ENCODE results near the gene CDR2L. TPM values are rescaled to one million over a fixed set of nuclear protein-coding genes. Genes with fewer than 3 reads are reported as not detected.

Gene CDR2L
- total and polyA plus RNA-seq, 8 donors = 4.4 to 78.8 (median 10.9) TPM

DNA sequence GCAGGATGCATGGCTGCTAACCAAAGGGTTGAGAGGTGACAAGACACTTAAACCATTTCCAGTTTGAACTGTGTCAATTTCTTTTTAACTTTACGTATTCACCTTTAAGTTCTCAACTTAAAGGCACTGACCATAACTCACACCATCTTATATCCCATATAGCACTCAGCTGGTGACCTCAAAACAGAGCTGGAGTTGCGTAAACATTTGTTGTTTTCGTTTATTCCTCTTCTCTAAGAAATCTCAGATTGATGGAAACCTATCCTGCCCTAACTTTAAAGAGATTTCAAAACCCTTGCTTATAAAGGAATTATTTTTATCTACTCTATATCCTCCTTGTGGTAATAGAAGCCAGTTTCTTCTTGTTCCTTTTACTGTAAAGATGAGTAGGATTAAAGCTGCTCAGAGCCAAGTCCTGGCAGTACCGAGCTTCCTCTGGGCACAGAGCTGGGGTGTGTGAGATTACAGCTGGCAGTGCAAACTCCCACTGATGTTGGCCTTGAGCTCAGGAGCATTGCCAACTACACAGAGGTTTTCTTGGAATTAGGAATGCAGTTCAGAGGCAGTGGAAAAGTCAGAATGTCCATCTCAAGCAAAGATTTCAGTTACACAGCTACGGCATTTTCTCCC lies 60.9 kb downstream of the CDR2L start:
- Histone ChIP-seq H3K36me3 (peaks cover 9 to 42% (median 39%) of the 10 kb centered on the region in 4 donors), H3K4me3 (peak overlapping the region; percentile 79 to 96 (median 94)), H3K27me3 (no peaks in the 10 kb centered on the region), H3K9me3 (no peaks in the 10 kb centered on the region), H3K27ac (peak overlapping the region in 4 of 5 donors; percentile 96 to 99 (median 97)), H3K4me1 (peaks cover 20 to 44% (median 33%) of the 10 kb centered on the region in 4 donors)
- DNase-seq = peak; percentile 41 to 54
- WGBS, 5 donors = 22 to 27% (median 22%) methylated on average over 5 of the region's 5 CpGs
- TF ChIP-seq POLR2AphosphoS5 (IDR thresholded peaks at IDR 0.05) (peak in 1 of 3 donors; percentile 13), POLR2A (IDR thresholded peaks at IDR 0.05) (no peak), EP300 (IDR thresholded peaks at IDR 0.05) (no peak)
- TF ChIP-seq, protein P1, sequence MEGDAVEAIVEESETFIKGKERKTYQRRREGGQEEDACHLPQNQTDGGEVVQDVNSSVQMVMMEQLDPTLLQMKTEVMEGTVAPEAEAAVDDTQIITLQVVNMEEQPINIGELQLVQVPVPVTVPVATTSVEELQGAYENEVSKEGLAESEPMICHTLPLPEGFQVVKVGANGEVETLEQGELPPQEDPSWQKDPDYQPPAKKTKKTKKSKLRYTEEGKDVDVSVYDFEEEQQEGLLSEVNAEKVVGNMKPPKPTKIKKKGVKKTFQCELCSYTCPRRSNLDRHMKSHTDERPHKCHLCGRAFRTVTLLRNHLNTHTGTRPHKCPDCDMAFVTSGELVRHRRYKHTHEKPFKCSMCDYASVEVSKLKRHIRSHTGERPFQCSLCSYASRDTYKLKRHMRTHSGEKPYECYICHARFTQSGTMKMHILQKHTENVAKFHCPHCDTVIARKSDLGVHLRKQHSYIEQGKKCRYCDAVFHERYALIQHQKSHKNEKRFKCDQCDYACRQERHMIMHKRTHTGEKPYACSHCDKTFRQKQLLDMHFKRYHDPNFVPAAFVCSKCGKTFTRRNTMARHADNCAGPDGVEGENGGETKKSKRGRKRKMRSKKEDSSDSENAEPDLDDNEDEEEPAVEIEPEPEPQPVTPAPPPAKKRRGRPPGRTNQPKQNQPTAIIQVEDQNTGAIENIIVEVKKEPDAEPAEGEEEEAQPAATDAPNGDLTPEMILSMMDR (IDR thresholded peaks at IDR 0.05) = no peak
- intact Hi-C loops (cut with DNase I; ENCODE audit: low total_unique reads) = no loop called here

DNA sequence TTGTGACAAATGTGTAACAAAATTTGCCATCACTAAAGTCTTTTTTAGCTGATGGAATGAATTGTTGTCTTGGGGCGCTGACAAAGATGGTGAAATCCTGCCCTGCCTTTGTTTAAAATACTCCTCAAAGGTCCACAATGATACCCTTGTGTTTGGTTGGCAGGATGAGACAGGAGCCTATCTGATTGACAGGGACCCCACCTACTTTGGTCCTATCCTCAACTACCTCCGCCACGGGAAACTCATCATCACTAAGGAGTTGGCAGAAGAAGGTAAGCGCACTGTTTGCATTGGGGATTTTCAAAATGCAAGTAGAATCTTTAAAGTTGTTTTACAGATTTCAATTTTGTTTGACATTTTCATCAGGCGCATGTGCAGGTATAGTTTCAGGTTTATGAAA lies 61.6 kb downstream of the CDR2L start:
- no peak for DNase-seq
- H3K9me3 ChIP-seq = no peaks in the 10 kb centered on the region
- intact Hi-C loops (cut with DNase I; ENCODE audit: low total_unique reads) = no loop called here
- WGBS, 5 donors = 86 to 93% (median 90%) methylated on average over 5 of the region's 5 CpGs
- TF ChIP-seq, protein P1 (IDR thresholded peaks at IDR 0.05) = no peak
- TF ChIP-seq POLR2A (IDR thresholded peaks at IDR 0.05) (no peak), POLR2AphosphoS5 (IDR thresholded peaks at IDR 0.05) (no peak), EP300 (IDR thresholded peaks at IDR 0.05) (no peak)
- no peak overlapping the region for H3K4me3 ChIP-seq
- peaks cover 15 to 49% (median 46%) of the 10 kb centered on the region in 4 donors for H3K36me3 ChIP-seq
- no peaks in the 10 kb centered on the region for H3K27me3 ChIP-seq
- peaks cover 20 to 44% (median 33%) of the 10 kb centered on the region in 4 donors for H3K4me1 ChIP-seq
- H3K27ac ChIP-seq = peak overlapping the region in 3 of 5 donors; percentile 96 to 98 (median 96)

- TF ChIP-seq POLR2AphosphoS5 (IDR thresholded peaks at IDR 0.05) = no peak
- no peak for TF ChIP-seq EP300 (IDR thresholded peaks at IDR 0.05)
- no peak for TF ChIP-seq POLR2A (IDR thresholded peaks at IDR 0.05)
- TF ChIP-seq, protein P1 (IDR thresholded peaks at IDR 0.05) = no peak
- DNase-seq = no peak
- H3K9me3 ChIP-seq = no peaks in the 10 kb centered on the region
- H3K4me1 ChIP-seq = peaks cover 20 to 40% (median 30%) of the 10 kb centered on the region in 4 donors
- no peak overlapping the region for H3K27ac ChIP-seq
- no peak overlapping the region for H3K4me3 ChIP-seq
- H3K27me3 ChIP-seq = no peaks in the 10 kb centered on the region
- intact Hi-C loops (cut with DNase I; ENCODE audit: low total_unique reads) = no loop called here
- peaks cover 16 to 55% (median 52%) of the 10 kb centered on the region in 4 donors for H3K36me3 ChIP-seq
Observed at GRCh38 chr17:75049706-75050105, 62.3 kb downstream of the CDR2L start.

DNA sequence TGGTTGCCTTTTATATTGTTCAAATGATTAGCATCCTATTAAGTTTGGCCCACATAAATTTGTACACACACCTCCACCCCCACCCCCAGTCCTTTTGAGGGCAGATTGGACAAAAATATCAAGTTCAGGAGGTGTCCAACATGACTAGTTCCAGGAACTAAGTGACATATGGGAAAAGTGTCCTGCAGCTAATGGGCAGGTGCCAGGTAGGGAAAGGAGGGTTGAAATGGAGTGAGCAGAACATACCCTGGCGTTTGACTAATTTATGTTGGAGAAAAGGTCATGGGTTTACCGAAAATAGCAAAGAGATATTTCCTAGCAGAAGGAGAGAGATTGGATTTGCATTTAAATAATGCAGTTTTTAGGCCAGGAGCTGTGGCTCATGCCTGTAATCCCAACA lies 64.5 kb downstream of the CDR2L start:
- 68 to 89% (median 76%) methylated on average over 2 of the region's 2 CpGs for WGBS, 5 donors
- TF ChIP-seq, protein P1 (IDR thresholded peaks at IDR 0.05) = no peak
- TF ChIP-seq POLR2AphosphoS5 (IDR thresholded peaks at IDR 0.05) (no peak), EP300 (IDR thresholded peaks at IDR 0.05) (no peak), POLR2A (IDR thresholded peaks at IDR 0.05) (no peak)
- H3K27me3 ChIP-seq = no peaks in the 10 kb centered on the region
- peaks cover 13 to 25% (median 17%) of the 10 kb centered on the region in 4 donors for H3K4me1 ChIP-seq
- no peaks in the 10 kb centered on the region for H3K9me3 ChIP-seq
- H3K27ac ChIP-seq = no peak overlapping the region
- H3K4me3 ChIP-seq = no peak overlapping the region
- intact Hi-C loops (cut with DNase I; ENCODE audit: low total_unique reads) = no loop called here
- peaks cover 21 to 77% (median 73%) of the 10 kb centered on the region in 4 donors for H3K36me3 ChIP-seq
- no peak for DNase-seq

Small RNA genes within 50 kb of the gene (small RNA-seq; reads per million reads assigned to genes)
- gene RN7SL573P (0 reads per million in 4 donors), gene RNU6-362P (0 reads per million in 4 donors)

Other genes starting within 250 kb of the CDR2L start
- 100 to 1,000 TPM in 2 of 5 donors, 10 to 100 TPM in 3; 14.9 to 152 (median 81.0) TPM for gene NHERF1, start 239.0 kb upstream of the CDR2L start, total RNA-seq
- 10 to 100 TPM; 76.8 to 92.5 (median 83.7) TPM for gene NHERF1, start 239.0 kb upstream of the CDR2L start, polyA plus RNA-seq
- 10 to 100 TPM; 15.8 to 33.5 (median 24.0) TPM for gene NAT9, start 211.3 kb upstream of the CDR2L start, total RNA-seq
- 10 to 100 TPM; 14.5 to 29.7 (median 19.7) TPM for gene NAT9, start 211.3 kb upstream of the CDR2L start, polyA plus RNA-seq
- under 1 TPM in 1 of 5 donors, not detected in 4; 0.55 TPM for gene GRIN2C, start 127.7 kb upstream of the CDR2L start, total RNA-seq
- under 1 TPM in 1 of 3 donors, not detected in 2; 0.33 TPM for gene GRIN2C, start 127.7 kb upstream of the CDR2L start, polyA plus RNA-seq
- 10 to 100 TPM in 3 of 5 donors, 1 to 10 TPM in 1, under 1 TPM in 1; 0.58 to 94.1 (median 15.4) TPM for gene FDXR, start 114.6 kb upstream of the CDR2L start, total RNA-seq
- gene FDXR, start 114.6 kb upstream of the CDR2L start, polyA plus RNA-seq = 10 to 100 TPM in 2 of 3 donors, 1 to 10 TPM in 1; 8.6 to 21.1 (median 12.5) TPM
- gene FADS6, start 94.0 kb upstream of the CDR2L start, total RNA-seq = 1 to 10 TPM in 1 of 5 donors, not detected in 4; 1.8 TPM
- gene FADS6, start 94.0 kb upstream of the CDR2L start, polyA plus RNA-seq = under 1 TPM in 1 of 3 donors, not detected in 2; 0.50 TPM
- gene USH1G, start 64.4 kb upstream of the CDR2L start, total RNA-seq = under 1 TPM in 1 of 5 donors, not detected in 4; 0.18 TPM
- gene USH1G, start 64.4 kb upstream of the CDR2L start, polyA plus RNA-seq = 1 to 10 TPM in 1 of 3 donors, not detected in 2; 1.0 TPM
- 1 to 10 TPM in 1 of 5 donors, not detected in 4; 3.2 TPM for gene OTOP2, start 63.4 kb upstream of the CDR2L start, total RNA-seq
- under 1 TPM in 1 of 3 donors, not detected in 2; 0.15 TPM for gene OTOP2, start 63.4 kb upstream of the CDR2L start, polyA plus RNA-seq
- gene OTOP3, start 51.7 kb upstream of the CDR2L start, total RNA-seq = under 1 TPM in 1 of 5 donors, not detected in 4; 0.18 TPM
- gene OTOP3, start 51.7 kb upstream of the CDR2L start, polyA plus RNA-seq = 1 to 10 TPM in 1 of 3 donors, not detected in 2; 2.6 TPM
- gene HID1, start 14.9 kb upstream of the CDR2L start, total RNA-seq = 100 to 1,000 TPM in 2 of 5 donors, 10 to 100 TPM in 3; 36.5 to 304 (median 94.5) TPM
- 10 to 100 TPM; 52.7 to 85.2 (median 69.5) TPM for gene HID1, start 14.9 kb upstream of the CDR2L start, polyA plus RNA-seq
- gene MRPL58, start 25.0 kb downstream of the CDR2L start, total RNA-seq = 10 to 100 TPM in 4 of 5 donors, 1 to 10 TPM in 1; 6.7 to 69.0 (median 29.2) TPM
- gene MRPL58, start 25.0 kb downstream of the CDR2L start, polyA plus RNA-seq = 10 to 100 TPM; 42.1 to 57.1 (median 48.7) TPM
- 100 to 1,000 TPM in 4 of 5 donors, 10 to 100 TPM in 1; 77.0 to 307 (median 205) TPM for gene ATP5PD, start 59.3 kb downstream of the CDR2L start, total RNA-seq
- gene ATP5PD, start 59.3 kb downstream of the CDR2L start, polyA plus RNA-seq = 100 to 1,000 TPM; 474 to 681 (median 546) TPM
- gene KCTD2, start 59.6 kb downstream of the CDR2L start, total RNA-seq = 10 to 100 TPM in 4 of 5 donors, 1 to 10 TPM in 1; 9.9 to 25.8 (median 12.5) TPM
- 10 to 100 TPM; 10.6 to 13.1 (median 11.2) TPM for gene KCTD2, start 59.6 kb downstream of the CDR2L start, polyA plus RNA-seq
- 100 to 1,000 TPM in 1 of 5 donors, 10 to 100 TPM in 4; 30.3 to 132 (median 57.1) TPM for gene SLC16A5, start 100.3 kb downstream of the CDR2L start, total RNA-seq
- gene SLC16A5, start 100.3 kb downstream of the CDR2L start, polyA plus RNA-seq = 1 to 10 TPM; 6.8 to 9.0 (median 7.9) TPM
- 10 to 100 TPM in 4 of 5 donors, 1 to 10 TPM in 1; 2.2 to 26.8 (median 13.9) TPM for gene ARMC7, start 122.3 kb downstream of the CDR2L start, total RNA-seq
- gene ARMC7, start 122.3 kb downstream of the CDR2L start, polyA plus RNA-seq = 10 to 100 TPM in 2 of 3 donors, 1 to 10 TPM in 1; 9.6 to 10.8 (median 10.7) TPM
- 100 to 1,000 TPM in 3 of 5 donors, 10 to 100 TPM in 2; 24.1 to 472 (median 150) TPM for gene NT5C, start 144.1 kb downstream of the CDR2L start, total RNA-seq
- gene NT5C, start 144.1 kb downstream of the CDR2L start, polyA plus RNA-seq = 100 to 1,000 TPM in 2 of 3 donors, 10 to 100 TPM in 1; 60.5 to 120 (median 117) TPM
- gene JPT1, start 166.9 kb downstream of the CDR2L start, total RNA-seq = 100 to 1,000 TPM in 1 of 5 donors, 10 to 100 TPM in 3, 1 to 10 TPM in 1; 8.0 to 217 (median 61.9) TPM
- 100 to 1,000 TPM; 133 to 405 (median 227) TPM for gene JPT1, start 166.9 kb downstream of the CDR2L start, polyA plus RNA-seq
- 10 to 100 TPM; 10.7 to 88.1 (median 53.6) TPM for gene SUMO2, start 195.3 kb downstream of the CDR2L start, total RNA-seq
- 100 to 1,000 TPM in 2 of 3 donors, 10 to 100 TPM in 1; 66.0 to 141 (median 130) TPM for gene SUMO2, start 195.3 kb downstream of the CDR2L start, polyA plus RNA-seq
- gene NUP85, start 218.0 kb downstream of the CDR2L start, total RNA-seq = 100 to 1,000 TPM in 1 of 5 donors, 10 to 100 TPM in 4; 20.3 to 220 (median 29.2) TPM
- 10 to 100 TPM; 21.5 to 52.1 (median 37.3) TPM for gene NUP85, start 218.0 kb downstream of the CDR2L start, polyA plus RNA-seq

Data from stomach (tissue), 9 donors.